ENCODE data around the gene DAGLA. TPM values are rescaled to one million over a fixed set of nuclear protein-coding genes. Genes with fewer than 3 reads are reported as not detected.

DAGLA gene
- total RNA-seq, 1 donor, result 0.94 TPM

DNA sequence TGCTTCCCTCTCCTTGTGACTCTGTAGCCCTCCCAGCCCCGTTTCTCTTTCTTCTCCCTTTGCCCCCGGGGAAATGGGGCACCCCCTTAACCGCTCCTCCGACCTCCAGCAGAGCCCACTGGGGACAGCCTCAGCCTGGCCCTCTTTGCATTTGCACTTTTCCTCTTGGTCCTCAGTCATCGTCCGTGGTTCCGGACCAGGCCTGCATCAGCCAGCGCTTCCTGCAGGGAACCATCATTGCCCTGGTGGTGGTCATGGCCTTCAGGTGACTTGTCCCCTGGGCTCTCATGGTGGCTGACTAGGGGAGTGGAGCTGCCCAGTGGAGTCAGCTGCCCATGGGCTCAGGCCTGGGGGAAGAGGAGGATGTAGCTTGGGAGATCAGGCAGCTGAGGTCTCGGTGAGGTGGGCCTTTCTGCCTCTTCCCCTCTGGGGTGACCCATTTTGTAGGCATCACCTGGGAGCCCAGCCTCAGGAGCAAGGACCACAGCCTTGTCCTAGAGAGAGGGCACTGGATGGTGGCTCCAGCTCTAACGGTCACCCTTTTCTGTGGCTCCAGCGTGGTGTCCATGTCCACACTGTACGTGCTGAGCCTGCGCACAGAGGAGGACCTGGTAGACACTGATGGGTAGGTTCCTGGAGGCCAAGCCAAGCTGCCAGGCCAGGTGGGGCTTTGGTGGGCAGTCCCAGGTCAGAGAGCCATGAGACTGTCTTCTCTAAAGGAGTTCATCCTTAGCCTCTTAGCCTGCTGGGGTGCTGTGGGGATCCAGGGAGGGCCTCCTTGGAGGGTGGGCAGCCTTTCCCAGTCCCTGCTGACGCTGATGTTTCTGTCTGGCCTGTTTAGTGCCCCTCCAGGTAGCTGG lies 99.7 kb downstream of the DAGLA start:
- no peak overlapping the region for H3K4me3 ChIP-seq (ENCODE audit: low read length)
- H3K9me3 ChIP-seq (ENCODE audit: low read depth, low read length), result no peaks in the 10 kb centered on the region
- H3K27me3 ChIP-seq (ENCODE audit: insufficient read depth, low read length), result no peaks in the 10 kb centered on the region
- peaks cover 12% of the 10 kb centered on the region for H3K4me1 ChIP-seq (ENCODE audit: insufficient read depth, low read length)

DNA sequence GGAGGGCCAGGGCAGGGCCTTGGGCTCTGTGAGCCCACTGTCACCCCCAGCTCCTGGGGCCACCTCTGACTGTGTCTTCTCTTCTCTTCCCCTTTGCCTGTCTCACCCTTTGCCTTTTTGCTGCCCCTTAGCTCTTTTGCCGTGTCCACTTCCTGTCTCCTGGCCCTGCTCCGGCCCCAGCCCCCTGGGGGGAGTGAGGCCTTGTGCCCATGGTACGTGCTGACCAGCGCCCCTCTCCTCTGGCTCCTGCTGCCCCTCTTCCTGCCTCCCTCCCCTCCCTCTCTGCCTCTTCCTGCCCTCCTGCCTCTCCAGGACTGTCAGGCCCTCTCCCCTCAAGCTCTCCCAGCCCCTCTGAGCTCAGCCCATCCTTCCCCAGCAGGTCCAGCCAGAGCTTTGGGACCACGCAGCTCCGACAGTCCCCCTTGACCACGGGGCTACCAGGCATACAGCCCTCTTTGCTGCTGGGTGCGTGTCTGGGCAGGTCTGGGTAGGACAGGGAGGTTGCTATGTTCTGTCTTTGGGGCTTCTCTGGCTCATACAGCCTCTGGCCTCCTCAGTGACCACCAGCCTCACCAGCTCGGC lies 100.5 kb downstream of the DAGLA start:
- H3K9me3 ChIP-seq (ENCODE audit: low read depth, low read length), result no peaks in the 10 kb centered on the region
- H3K27me3 ChIP-seq (ENCODE audit: insufficient read depth, low read length), result no peaks in the 10 kb centered on the region
- no peak overlapping the region for H3K4me3 ChIP-seq (ENCODE audit: low read length)
- peaks cover 12% of the 10 kb centered on the region for H3K4me1 ChIP-seq (ENCODE audit: insufficient read depth, low read length)

DNA sequence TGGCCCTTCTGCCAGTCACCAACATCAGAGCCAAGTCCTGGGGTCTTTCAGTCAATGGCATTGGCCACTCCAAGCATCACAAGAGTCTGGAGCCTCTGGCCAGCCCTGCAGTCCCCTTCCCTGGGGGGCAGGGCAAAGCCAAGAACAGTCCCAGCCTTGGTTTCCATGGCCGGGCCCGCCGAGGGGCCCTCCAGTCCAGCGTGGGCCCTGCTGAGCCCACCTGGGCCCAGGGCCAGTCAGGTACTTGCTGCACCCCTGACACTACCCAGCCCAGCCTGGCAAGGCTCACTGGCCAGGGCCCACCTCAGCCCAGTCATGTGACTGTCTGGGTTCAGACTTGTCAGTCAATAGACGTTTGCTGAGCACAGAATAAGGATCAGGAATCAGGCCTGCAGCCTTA lies 101.4 kb downstream of the DAGLA start:
- no peaks in the 10 kb centered on the region for H3K27me3 ChIP-seq (ENCODE audit: insufficient read depth, low read length)
- peaks cover 12% of the 10 kb centered on the region for H3K4me1 ChIP-seq (ENCODE audit: insufficient read depth, low read length)
- no peaks in the 10 kb centered on the region for H3K9me3 ChIP-seq (ENCODE audit: low read depth, low read length)
- no peak overlapping the region for H3K4me3 ChIP-seq (ENCODE audit: low read length)

DNA sequence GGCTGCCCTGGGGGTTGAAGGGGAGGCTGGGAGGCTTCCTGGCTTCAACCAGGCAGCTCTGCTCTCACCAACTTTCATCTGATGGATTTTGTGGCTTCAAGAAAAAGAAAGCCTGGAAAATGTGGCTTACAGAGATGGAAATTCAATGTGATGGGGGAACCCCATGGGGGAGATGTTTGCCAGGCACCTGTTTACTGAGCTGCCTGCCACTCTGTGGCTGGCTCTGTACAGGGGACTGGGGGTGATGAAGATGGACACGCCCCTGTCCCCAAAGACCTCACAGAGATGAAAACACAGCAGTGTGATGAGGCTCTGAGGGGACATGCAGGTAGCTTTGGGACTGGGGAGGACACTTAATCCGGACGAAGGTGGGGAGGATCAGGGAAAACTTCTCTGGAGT lies 102.1 kb downstream of the DAGLA start:
- Histone ChIP-seq H3K4me1 (ENCODE audit: insufficient read depth, low read length) (peaks cover 6% of the 10 kb centered on the region), H3K9me3 (ENCODE audit: low read depth, low read length) (no peaks in the 10 kb centered on the region), H3K27me3 (ENCODE audit: insufficient read depth, low read length) (no peaks in the 10 kb centered on the region), H3K4me3 (ENCODE audit: low read length) (no peak overlapping the region)

DNA sequence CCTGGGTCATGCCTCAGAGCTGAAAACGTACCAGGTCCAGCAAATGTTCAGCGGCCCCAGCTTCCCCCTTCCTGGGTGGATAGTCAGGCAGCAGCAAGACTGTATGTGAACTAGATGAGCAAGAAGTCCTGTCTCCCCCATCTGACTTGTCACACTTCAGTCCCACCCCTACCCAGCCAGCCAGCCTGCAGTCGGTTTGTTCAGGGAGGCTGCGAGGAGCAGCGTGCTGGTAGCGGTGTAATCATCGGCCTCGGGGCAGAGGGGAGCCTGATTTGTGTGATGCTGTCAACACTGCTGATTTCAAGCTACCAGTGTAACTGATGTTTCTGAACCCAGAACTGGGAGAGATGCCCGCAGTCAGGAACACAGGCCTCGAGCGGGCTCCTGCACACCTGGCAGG lies 102.7 kb downstream of the DAGLA start:
- Histone ChIP-seq H3K27me3 (ENCODE audit: insufficient read depth, low read length) (no peaks in the 10 kb centered on the region), H3K4me3 (ENCODE audit: low read length) (no peak overlapping the region), H3K9me3 (ENCODE audit: low read depth, low read length) (no peaks in the 10 kb centered on the region), H3K4me1 (ENCODE audit: insufficient read depth, low read length) (peaks cover 2% of the 10 kb centered on the region)

DNA sequence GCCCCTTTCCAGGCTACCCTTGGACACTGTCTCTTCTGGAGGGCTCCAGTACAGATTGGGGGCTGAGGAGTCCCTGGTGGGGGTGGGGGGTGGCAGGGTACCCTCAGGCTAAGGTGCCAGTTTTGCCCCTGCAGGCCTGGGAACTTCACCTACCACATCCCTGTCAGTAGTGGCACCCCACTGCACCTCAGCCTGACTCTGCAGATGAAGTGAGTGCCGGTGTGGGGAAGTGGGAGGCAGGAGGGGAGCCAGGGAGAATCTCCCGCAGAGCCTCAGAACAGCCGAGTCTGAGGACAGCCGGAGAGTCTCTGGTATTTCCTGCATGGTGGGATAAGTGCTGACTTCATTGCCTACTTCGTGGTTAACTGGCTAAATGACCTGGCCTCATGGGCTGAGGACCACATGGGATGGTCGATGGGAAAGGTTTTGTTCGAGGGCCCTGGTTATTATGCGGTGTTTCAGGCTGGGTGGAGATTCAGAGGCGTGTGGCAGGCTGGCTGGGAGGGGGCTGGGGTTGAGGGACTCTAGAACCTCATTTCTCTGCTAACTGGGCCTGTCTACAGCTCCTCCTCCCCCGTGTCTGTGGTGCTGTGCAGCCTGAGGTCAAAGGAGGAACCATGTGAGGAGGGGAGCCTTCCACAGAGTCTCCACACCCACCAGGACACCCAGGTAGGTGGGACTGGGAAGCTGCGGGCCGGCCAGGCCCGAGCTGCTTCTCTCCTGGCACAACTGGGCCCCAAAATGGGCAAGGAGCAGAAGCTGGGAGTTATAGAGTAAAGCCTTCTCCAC lies 103.7 kb downstream of the DAGLA start:
- no peak overlapping the region for H3K4me3 ChIP-seq (ENCODE audit: low read length)

DNA sequence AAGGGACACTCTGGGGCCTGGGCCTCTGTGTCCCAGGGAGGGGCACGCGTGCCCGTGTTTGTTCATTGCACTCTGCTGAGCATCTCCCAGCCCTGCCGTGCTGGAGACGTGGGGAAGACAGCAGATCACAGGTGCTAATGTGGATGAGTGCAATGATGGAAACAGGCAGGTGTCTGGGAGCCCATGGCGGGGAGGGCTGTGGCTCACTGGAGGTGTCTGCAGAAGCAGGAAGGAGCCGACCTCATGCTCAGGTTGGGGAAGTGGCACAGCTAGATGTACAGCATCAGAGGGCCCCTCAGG lies 104.3 kb downstream of the DAGLA start:
- no peaks in the 10 kb centered on the region for H3K9me3 ChIP-seq (ENCODE audit: low read depth, low read length)
- H3K27me3 ChIP-seq (ENCODE audit: insufficient read depth, low read length), result no peaks in the 10 kb centered on the region
- no peaks in the 10 kb centered on the region for H3K4me1 ChIP-seq (ENCODE audit: insufficient read depth, low read length)
- H3K4me3 ChIP-seq (ENCODE audit: low read length), result no peak overlapping the region

More for the DNA sequence above, 103.7 kb downstream of the DAGLA start:
- Histone ChIP-seq H3K27me3 (ENCODE audit: insufficient read depth, low read length) (no peaks in the 10 kb centered on the region), H3K4me1 (ENCODE audit: insufficient read depth, low read length) (no peaks in the 10 kb centered on the region), H3K9me3 (ENCODE audit: low read depth, low read length) (no peaks in the 10 kb centered on the region)

DNA sequence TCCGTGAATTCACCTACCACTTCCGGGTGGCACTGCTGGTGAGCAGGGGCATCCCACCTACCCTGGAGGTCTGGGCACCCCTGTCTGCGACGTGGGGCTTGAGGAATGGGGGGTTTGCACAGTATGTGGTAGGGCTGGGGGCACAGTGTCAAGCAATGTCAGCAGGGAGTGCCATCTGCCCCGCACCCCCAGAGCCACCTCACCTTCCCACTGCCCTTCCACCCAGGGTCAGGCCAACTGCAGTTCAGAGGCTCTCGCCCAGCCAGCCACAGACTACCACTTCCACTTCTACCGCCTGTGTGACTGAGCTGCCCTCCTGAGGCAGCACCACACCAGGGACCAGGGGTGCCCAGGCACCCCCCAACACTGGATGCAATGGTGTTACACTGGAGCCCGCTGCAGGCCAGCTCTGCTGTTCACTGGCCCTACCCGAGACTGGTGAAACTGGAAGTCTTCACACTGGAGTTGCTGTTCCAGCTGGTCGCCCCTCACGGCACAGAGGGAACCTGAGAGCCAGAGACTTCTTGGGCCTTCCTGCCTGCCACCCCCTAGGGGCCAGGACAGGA lies 105.7 kb downstream of the DAGLA start:
- Histone ChIP-seq H3K4me1 (ENCODE audit: insufficient read depth, low read length) (no peaks in the 10 kb centered on the region), H3K9me3 (ENCODE audit: low read depth, low read length) (no peaks in the 10 kb centered on the region), H3K4me3 (ENCODE audit: low read length) (no peak overlapping the region), H3K27me3 (ENCODE audit: insufficient read depth, low read length) (no peaks in the 10 kb centered on the region)

DNA sequence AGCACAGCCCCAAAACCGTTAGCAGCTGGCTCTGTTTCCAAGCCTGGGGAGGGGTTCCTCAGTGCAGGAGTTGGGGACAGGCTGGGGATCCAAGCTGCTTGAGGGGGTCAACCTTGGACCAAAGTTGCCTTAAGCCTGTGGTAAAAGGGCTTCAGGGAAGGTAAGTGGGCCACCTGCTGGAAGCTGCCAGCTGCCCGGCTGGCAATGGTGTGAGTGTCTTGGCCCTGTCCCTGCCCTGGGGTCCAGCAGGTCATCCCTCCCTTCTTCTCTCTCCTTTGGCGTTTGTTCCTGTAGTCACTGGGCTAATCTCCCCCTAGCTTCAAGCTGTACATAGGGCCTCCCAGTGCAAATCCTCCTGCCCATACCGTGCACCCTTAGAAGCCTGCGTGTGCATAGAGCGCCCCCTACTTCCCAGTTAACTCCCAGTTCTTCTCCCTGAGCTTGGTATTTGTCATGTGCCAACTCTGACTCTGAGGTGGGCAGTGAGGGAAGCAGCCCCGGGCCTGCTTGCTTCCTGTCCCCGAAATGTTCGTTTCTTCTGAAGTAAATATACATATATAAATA lies 107.8 kb downstream of the DAGLA start:
- Histone ChIP-seq H3K9me3 (ENCODE audit: low read depth, low read length) (no peaks in the 10 kb centered on the region), H3K4me1 (ENCODE audit: insufficient read depth, low read length) (peaks cover 13% of the 10 kb centered on the region), H3K27me3 (ENCODE audit: insufficient read depth, low read length) (no peaks in the 10 kb centered on the region), H3K4me3 (ENCODE audit: low read length) (no peak overlapping the region)

DNA sequence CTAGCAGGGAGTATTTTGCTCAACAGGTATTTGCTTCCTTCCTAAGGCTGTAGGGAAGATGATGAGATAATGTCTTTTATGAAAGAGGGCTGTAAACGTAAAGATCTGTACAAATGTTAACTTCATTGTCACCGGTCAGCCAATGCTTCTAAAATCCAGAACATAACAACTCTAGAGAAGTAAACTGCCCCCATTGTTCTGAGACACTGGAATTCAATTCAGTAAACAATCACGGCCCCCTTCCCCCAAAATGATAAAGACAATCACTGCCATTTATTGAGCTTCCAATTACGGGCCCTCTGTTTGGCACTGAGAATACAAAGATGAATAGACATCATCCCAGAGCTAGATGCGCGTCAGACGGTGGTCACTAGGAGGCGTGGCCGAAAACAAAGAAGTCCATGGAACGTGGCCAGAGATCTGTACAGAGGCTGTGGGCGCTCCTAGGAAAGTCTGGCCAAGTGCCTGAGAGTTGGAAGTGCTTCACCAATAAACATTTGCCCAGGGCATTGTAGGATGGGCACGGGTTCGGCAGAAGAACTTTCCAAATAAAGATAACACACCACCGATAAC lies 111.6 kb downstream of the DAGLA start:
- no peaks in the 10 kb centered on the region for H3K9me3 ChIP-seq (ENCODE audit: low read depth, low read length)
- H3K4me3 ChIP-seq (ENCODE audit: low read length), result peak overlapping the region; percentile 65
- no peaks in the 10 kb centered on the region for H3K27me3 ChIP-seq (ENCODE audit: insufficient read depth, low read length)
- H3K4me1 ChIP-seq (ENCODE audit: insufficient read depth, low read length), result peaks cover 23% of the 10 kb centered on the region

DNA sequence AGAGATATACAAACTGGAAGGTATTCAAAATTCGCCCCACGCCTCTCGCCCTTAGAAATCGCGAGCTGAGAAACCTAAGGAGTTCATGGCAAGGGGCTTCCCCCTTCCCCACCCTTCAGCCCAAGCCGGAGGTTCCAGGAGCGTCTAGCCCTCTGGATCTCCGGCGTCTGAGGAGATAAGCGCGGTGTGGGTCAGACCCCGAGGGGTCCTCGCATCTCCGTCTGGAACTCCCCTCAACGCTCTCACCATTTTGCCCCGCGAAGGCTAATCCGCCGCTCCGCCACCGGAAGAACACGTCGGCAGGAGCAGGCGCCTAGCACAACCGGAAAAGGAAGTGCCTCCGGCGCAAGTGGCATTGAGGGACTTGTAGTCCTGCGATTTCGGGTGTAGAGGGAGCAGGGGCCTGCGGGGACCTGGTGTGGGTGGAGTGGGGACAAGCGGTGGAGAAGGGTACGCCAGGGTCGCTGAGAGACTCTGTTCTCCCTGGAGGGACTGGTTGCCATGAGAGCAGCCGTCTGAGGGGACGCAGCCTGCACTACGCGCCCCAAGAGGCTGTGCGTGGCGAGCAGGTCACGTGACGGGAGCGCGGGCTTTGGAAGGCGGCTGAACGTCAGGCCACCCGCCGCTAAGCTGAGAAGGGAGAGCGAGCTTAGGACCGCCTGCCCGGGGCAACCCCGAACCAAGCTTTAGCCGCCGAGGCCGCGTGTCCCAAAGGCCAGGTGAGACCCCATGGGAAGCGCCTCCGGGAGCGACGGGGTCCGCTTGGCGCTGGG lies 112.3 kb downstream of the DAGLA start, which contains the start of the genes FEN1 and TMEM258:
Gene FEN1, plus strand, starts transcription at position 602 of the 773 bp plus-strand sequence. CDS start 2,451 bp downstream, outside the sequence.
Gene TMEM258, minus strand, starts transcription at position 290 of the 773 bp plus-strand sequence. Its CDS starts 41 bp downstream, at position 249.
- H3K9me3 ChIP-seq (ENCODE audit: low read depth, low read length), result no peaks in the 10 kb centered on the region
- peaks cover 23% of the 10 kb centered on the region for H3K4me1 ChIP-seq (ENCODE audit: insufficient read depth, low read length)
- no peaks in the 10 kb centered on the region for H3K27me3 ChIP-seq (ENCODE audit: insufficient read depth, low read length)
- H3K4me3 ChIP-seq (ENCODE audit: low read length), result peak within 1 kb of the TSS; percentile 65

DNA sequence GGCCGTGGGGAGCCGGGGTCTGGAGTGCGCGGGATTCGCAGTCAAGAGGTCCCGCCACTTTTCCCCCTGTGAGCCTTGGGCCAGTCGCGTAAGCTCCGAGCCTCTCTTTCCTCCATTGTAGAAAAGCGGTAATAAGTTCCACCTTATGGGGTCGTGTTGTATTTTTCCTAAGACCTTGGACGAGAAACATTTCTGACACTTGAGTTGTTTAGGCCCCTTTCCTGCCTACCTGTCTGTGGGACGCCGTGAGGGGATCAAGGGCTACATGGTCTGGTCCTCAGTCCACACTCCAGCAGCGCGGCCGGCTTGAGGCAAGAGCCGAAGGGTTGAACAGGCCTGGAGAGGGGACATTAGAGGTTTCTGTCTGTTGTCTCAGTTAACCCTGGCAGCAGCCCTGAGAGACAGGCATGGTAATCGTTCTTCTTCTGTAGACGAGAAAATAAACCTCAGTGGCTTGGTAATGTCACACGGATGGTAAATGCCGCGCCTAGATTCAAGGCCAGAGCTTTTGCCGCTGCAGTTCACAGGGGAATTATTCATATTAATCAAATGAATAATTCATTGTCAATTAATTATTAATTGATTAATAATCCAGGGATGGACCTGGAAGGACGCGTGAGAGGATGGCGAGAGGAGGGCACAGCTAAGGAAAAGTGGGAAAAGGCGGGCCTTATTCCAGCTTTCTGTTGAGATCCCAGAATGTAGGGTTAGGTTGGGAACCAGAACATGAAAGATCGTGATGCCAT lies 113.1 kb downstream of the DAGLA start:
- H3K27me3 ChIP-seq (ENCODE audit: insufficient read depth, low read length), result no peaks in the 10 kb centered on the region
- no peaks in the 10 kb centered on the region for H3K9me3 ChIP-seq (ENCODE audit: low read depth, low read length)
- peak overlapping the region; percentile 65 for H3K4me3 ChIP-seq (ENCODE audit: low read length)
- peaks cover 23% of the 10 kb centered on the region for H3K4me1 ChIP-seq (ENCODE audit: insufficient read depth, low read length)

DNA sequence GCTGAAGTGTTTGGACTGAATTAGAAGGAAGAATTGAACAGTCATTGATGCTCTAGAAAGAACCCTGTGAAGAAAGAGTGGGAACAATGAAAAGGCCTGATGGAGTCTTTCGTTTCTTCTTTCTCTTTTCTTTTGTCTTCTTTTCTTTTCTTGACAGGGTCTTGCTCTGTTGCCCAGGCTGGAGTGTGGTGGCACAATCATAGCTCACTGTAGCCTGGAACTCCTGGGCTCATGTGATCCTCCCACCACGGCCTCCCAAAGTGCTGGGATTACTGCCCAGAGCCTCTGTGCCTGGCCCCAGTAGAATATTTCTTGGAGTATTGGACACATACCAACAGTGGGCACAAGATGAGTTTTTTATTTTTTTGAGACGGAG lies 113.6 kb downstream of the DAGLA start:
- Histone ChIP-seq H3K4me1 (ENCODE audit: insufficient read depth, low read length) (peaks cover 23% of the 10 kb centered on the region), H3K27me3 (ENCODE audit: insufficient read depth, low read length) (no peaks in the 10 kb centered on the region), H3K4me3 (ENCODE audit: low read length) (no peak overlapping the region), H3K9me3 (ENCODE audit: low read depth, low read length) (no peaks in the 10 kb centered on the region)

Data from mononuclear cell (primary cell).